ENCODE measurements around the gene ATF7. TPM values are rescaled to one million over a fixed set of nuclear protein-coding genes. Genes with fewer than 3 reads are reported as not detected.

ATF7 gene
- polyA plus RNA-seq, 1 experiment = 27.1 TPM

DNA sequence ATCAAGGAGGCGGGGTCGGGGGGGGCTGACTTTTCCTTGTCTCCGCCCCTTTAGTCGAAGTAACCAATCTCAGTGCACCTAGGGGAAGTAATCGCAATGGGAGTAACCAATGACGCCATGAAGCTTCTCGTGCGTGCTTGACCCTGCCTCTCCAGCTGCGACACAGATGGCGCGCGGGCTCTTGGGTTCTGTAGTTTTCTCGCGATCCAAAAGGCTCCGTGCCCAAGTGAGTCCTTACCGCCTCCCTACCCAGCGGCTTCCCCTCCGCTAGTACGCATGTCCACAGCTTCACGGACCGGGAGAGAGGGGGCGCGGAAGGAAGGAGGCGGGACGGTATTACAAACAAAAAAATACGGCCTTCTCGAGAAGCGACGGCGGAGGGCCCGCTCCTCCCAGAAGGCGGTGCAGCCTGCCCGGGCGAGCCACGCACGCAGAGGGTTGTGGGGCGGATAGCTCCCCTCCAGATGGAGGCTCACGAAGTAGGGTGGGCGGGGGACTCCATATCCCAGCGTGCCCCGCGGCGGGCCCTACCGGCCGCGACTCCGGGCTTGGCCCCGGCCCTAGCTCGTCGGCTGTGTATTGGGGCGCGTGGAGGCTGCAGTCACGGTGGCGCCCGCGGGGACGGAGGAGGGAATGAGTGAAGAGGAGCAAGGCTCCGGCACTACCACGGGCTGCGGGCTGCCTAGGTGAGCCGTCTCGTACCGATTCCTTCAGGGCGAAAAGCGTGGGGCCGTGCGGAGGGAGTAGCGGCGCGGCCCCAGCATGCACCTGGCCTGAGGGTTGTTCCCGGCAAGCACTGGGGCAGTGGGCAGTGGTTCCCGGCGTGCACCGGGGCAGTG lies 125.2 kb downstream of the ATF7 start, which contains the start of gene TARBP2:
TARBP2 (plus strand) TSS at position 508 of the 839 bp plus-strand sequence; CDS start at position 634, 126 bp downstream.
- peak within 1 kb of the TSS; percentile 87 for H3K4me3 ChIP-seq (ENCODE audit: low read depth, low read length)
- CTCF ChIA-PET = interaction anchor here (1.0 to 1.5 kb wide), 4 partner anchors 9 to 180 kb away, joined by 3 to 5 read pairs (median 3); partner anchors contain the start of gene AAAS
- DNase-seq (ENCODE audit: low read depth, low spot score) = peak; percentile 99
- H3K27ac ChIP-seq (ENCODE audit: low read depth, low read length) = peak within 1 kb of the TSS; percentile 99
- POLR2A ChIA-PET = interaction anchor here (0.6 to 4.3 kb wide), 22 partner anchors 9 to 495 kb away, joined by 3 to 50 read pairs (median 4); partner anchors contain the start of genes AAAS, ATP5MC2, EIF4B and PFDN5
- no peaks in the 10 kb centered on the region for H3K27me3 ChIP-seq (ENCODE audit: control insufficient read depth, insufficient read depth, low read length)
- TF ChIP-seq, protein P1, sequence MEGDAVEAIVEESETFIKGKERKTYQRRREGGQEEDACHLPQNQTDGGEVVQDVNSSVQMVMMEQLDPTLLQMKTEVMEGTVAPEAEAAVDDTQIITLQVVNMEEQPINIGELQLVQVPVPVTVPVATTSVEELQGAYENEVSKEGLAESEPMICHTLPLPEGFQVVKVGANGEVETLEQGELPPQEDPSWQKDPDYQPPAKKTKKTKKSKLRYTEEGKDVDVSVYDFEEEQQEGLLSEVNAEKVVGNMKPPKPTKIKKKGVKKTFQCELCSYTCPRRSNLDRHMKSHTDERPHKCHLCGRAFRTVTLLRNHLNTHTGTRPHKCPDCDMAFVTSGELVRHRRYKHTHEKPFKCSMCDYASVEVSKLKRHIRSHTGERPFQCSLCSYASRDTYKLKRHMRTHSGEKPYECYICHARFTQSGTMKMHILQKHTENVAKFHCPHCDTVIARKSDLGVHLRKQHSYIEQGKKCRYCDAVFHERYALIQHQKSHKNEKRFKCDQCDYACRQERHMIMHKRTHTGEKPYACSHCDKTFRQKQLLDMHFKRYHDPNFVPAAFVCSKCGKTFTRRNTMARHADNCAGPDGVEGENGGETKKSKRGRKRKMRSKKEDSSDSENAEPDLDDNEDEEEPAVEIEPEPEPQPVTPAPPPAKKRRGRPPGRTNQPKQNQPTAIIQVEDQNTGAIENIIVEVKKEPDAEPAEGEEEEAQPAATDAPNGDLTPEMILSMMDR (IDR thresholded peaks at IDR 0.05; ENCODE audit: low read depth, low read length) = no peak
- no peaks in the 10 kb centered on the region; the same call in 1 of the 2 replicates for H3K9me3 ChIP-seq (ENCODE audit: control insufficient read depth, insufficient read depth, low read length)

DNA sequence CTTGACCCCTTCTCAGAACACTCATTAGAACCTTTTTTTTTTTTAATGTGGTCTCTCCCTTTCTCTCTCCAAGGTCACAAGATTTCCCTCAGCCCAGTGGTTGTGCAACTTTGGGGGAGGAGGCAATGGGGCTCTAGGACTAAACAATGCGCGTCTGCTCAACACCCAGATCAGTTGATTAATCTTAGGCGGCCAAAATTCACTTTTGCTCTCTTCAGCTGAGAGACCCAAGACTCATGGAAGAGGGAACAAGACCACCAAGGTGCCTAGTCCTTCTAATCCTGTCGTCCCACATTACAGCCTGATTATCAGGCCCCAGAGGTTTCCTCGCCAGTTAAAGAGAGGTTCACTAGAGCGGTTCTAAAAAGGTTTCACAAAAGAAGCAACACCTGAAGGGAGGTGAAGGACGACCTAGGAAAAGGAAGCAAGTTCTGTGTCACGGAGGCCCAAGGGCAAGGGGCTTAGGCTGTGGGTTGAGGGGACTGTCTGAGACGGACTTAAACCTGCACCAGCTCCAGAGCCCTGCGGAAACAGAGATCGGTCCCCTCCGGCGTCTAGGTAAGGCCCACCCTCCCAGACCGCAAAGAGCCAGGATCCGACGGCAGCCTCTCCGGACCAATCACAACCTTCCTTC lies 125.9 kb downstream of the ATF7 start:
- no peak for DNase-seq (ENCODE audit: low read depth, low spot score)
- POLR2A ChIA-PET = interaction anchor here (0.7 to 4.3 kb wide), 19 partner anchors 8 to 494 kb away, joined by 3 to 50 read pairs (median 3); partner anchors contain the start of genes AAAS, EIF4B, PFDN5 and SP1
- TF ChIP-seq, protein P1 (IDR thresholded peaks at IDR 0.05; ENCODE audit: low read depth, low read length) = no peak
- Histone ChIP-seq H3K27me3 (ENCODE audit: control insufficient read depth, insufficient read depth, low read length) (no peaks in the 10 kb centered on the region), H3K4me3 (ENCODE audit: low read depth, low read length) (peak overlapping the region; percentile 87), H3K9me3 (ENCODE audit: control insufficient read depth, insufficient read depth, low read length) (no peaks in the 10 kb centered on the region; the same call in 1 of the 2 replicates), H3K27ac (ENCODE audit: low read depth, low read length) (peak overlapping the region; percentile 99)
- CTCF ChIA-PET = interaction anchor here (1.0 to 1.5 kb wide), 4 partner anchors 10 to 179 kb away, joined by 3 to 5 read pairs (median 3); partner anchors contain the start of gene AAAS

DNA sequence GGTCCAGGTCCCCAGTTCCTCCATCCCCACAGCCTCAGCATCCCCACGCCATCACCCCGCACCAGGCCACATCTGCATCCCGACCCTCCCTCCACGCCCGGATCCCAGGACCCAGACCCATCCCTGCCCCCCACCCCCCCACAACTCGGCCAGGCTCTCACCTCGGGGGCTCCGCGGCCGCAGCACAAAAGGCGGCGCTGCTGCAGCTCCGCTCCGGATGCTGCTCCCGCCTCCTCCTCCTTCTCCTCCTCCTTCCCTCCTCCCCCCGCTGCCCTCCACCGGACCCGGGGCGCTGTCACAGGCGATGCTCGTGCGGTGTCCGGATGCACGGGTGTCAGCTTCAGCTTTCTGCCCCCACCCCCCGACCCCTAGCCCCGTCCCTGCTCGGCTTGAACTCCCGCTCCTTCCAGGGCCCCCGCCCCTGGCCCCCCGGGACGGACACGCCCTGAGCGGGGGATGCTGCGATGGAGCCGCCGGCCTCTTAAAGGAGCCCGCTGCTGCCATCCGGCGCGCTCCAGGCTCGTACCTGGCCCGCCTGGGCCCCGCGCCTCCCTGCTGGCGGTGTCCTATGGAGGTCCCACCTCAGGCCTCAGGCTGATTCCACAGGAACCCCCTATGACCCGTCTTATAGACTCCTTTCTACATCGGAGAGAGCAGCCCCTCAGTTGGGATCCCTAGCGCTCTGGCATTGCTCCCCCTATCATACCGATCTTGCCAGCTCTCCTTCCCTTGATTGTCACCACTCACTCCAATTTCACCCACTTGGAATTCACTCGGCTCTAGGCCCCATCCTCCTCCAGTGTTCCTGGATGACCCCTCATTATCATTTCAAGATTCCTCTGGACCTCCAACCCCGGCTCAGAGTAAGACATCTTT lies 126.7 kb downstream of the ATF7 start, which contains the start of gene MAP3K12:
MAP3K12 (minus strand) TSS at position 193 of the 876 bp plus-strand sequence. CDS start 12,067 bp downstream, outside the sequence.
- H3K27me3 ChIP-seq (ENCODE audit: control insufficient read depth, insufficient read depth, low read length) = no peaks in the 10 kb centered on the region
- TF ChIP-seq, protein P1 (IDR thresholded peaks at IDR 0.05; ENCODE audit: low read depth, low read length) = no peak; the same call in 1 of the 2 replicates
- no peak for DNase-seq (ENCODE audit: low read depth, low spot score)
- peak within 1 kb of the TSS; percentile 87 for H3K4me3 ChIP-seq (ENCODE audit: low read depth, low read length)
- POLR2A ChIA-PET = interaction anchor here (0.6 to 4.3 kb wide), 7 partner anchors 7 to 120 kb away, joined by 3 to 50 read pairs (median 7); partner anchors contain the start of gene SP1
- H3K9me3 ChIP-seq (ENCODE audit: control insufficient read depth, insufficient read depth, low read length) = no peaks in the 10 kb centered on the region; the same call in 1 of the 2 replicates
- peak within 1 kb of the TSS; percentile 99 for H3K27ac ChIP-seq (ENCODE audit: low read depth, low read length)
- CTCF ChIA-PET = interaction anchor here (0.6 kb wide), 1 partner anchor 78 kb away, joined by 3 read pairs; no protein-coding TSS in a partner anchor

DNA sequence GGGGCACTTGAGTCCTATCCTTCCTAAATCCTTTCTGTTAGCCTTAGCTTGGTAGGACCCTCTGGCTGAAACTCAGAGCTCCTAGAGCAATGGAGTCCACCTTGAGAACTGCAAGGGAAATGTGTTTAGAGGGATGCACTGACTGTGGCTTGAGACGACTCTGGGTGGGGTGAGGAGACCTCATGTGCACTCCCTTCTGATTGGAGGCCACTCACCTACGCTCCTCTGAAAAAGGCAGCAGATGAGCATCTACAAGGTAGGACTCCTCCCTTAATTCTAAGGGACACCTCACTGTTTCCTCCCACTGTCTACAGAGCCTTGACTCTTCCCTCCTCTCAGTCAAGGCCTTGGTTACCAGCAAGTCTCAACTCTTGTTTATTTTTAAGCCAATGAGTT lies 127.9 kb downstream of the ATF7 start:
- Histone ChIP-seq H3K4me3 (ENCODE audit: low read depth, low read length) (peak overlapping the region; percentile 87), H3K27ac (ENCODE audit: low read depth, low read length) (no peak overlapping the region), H3K9me3 (ENCODE audit: control insufficient read depth, insufficient read depth, low read length) (no peaks in the 10 kb centered on the region; the same call in 1 of the 2 replicates), H3K27me3 (ENCODE audit: control insufficient read depth, insufficient read depth, low read length) (no peaks in the 10 kb centered on the region)
- no peak for DNase-seq (ENCODE audit: low read depth, low spot score)
- CTCF ChIA-PET = interaction anchor here (1.0 kb wide), 1 partner anchor 24 kb away, joined by 3 read pairs; no protein-coding TSS in a partner anchor
- TF ChIP-seq, protein P1 (IDR thresholded peaks at IDR 0.05; ENCODE audit: low read depth, low read length) = no peak
- POLR2A ChIA-PET = interaction anchor here (4.3 kb wide), 1 partner anchor 17 kb away, joined by 50 read pairs; no protein-coding TSS in a partner anchor
